Activated gamma-delta T cell treated with anti-CD3 and anti-CD28 coated beads, Interleukin-2, amount 50 U/mL, for 16 hours (primary cell): ENCODE results near the gene TET2.
"Not testable (repeated sequence)": the region's sequence is repeated elsewhere in the genome, so short reads cannot be mapped to it uniquely, and the experiment has no call there.

Source experiments
- DNase-seq: peaks from one replicate; pipeline ENCODE4 v3.0.0-alpha.2; 2020; ENCODE audit warnings: low read depth

The TET2 gene

DNA sequence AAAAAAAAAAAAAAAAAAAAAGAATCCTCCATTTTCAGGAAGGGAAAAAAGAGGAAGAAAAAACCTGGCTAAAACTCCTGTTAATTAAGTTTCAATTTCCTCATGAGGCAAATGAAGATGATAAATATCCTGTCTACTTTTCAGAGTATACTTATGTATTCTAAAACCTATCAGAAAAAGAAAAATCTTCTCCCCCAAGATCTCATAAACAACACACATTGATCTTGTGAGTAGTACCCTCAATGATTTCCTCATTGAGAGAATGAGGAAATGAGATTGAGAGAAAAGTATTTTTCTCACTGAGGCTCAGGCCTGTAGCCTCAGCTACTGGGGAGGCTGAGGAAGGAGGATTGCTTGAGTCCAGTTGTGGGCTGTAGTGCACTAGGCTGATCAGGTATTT lies 146.7 kb downstream of the TET2 start:
- no peak for DNase-seq

DNA sequence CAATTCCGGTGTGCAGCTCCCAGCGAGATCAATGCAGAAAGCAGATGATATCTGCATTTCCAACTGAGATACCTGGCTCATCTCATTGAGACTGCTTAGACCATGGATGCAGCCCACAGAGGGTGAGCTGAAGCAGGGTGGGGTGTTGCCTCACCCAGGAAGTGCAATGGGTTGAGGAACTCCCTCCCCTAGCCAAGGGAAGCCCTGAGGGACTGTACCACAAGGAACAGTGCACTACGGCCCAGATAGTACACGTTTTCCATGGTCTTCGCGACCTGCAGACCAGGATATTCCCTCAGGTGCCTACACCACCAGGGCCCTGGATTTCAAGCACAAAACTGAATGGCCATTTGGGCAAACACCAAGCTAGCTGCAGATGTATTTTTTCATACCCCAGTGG lies 150.0 kb downstream of the TET2 start:
- no peak for DNase-seq

DNA sequence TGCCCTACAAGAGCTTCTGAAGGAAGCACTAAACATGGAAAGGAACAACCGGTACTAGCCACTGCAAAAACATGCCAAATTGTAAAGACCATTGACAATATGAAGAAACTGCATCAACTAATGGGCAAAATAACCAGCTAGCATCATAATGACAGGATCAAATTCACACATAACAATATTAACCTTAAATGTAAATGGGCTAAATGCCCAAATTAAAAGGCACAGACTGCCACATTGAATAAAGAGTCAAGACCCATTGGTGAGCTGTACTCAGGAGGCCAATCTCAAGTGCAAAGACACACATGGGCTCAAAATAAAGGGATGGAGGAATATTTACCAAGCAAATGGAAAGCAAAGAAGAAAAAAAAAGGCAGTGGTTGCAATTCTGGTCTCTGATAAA lies 152.4 kb downstream of the TET2 start:
- not testable (repeated sequence) for DNase-seq

DNA sequence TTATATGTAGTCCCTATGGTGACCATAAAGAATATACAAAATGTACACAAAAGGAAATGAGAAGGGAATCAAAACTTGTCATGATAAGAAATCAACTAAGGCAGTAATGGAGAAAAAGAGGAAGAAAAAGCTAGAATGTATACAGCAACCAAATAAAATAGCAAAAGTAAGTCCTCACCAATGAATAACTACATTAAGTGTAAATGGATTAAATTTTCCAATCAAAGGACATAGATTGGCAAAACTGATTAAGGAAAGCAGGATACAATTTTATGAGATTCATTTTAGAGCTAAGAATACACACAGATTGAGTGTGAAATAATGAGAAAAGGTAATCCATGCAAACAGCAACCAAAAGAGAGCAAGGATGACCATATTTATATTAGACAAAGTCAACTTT lies 157.4 kb downstream of the TET2 start:
- no peak for DNase-seq

DNA sequence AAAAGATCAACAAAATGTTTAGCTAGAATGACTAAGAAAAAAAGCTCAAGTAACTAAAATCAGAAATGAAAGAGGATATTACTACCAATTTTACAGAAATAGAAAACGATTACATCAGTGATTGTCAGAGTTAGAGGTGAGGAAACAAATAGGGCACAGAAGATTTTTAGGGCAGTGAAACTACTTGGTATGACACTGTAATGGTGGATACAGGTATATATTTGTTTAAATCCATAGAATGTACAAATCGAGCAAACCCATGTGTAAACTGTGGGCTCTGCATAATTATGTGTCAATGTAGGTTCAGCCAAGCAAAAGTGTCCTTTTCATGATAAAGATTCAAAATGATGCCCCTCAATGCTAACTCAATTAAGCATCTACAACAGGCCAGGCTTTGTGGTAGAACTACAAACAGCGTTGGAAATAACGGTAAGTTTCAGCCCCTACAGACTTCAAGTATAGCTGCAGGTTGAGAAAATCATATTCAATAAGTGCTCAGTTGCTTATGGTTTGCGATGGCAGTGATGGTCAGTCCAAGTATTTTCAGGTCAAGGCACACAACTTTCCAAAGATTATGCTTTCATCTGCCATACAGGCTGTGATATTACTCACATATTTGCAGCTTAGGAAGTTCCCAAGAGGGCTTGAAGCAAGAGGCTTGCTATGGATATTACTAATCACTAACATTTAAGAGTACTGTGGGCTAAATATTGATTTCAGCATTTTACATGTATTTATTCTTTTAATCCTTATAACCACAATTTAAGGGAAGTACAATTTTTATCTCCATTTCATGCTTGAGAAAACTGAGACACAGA lies 158.6 kb downstream of the TET2 start:
- no peak for DNase-seq

DNA sequence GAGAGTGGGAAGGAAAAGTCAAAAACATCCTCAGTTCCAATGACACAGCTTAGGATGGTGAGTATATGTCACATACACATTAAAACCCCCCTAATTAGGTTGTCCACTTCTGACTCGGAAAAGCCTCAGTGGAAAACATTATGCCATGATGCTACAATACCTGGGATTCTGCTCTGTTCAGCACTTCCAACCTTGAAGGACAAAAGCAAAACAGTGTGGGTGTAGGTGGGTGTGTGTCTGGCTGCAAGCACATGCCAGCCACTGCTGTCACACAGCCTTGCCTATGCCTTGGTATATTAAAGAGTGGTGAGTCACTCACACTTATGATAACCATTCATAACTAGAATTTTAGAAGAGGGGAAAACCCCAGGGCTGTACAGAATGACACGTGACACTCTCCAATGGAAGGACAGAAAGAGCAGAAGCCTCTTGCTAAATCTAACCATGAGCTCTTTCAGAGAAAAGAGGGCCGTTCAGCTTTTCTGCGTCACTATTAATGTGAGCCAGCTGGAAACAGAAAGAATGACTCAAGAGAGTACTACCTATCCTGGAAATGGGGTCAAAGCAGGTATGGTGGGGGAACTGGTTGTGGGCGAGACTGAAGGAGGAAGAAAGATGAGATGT lies 159.6 kb downstream of the TET2 start:
- peak; percentile 31 for DNase-seq

DNA sequence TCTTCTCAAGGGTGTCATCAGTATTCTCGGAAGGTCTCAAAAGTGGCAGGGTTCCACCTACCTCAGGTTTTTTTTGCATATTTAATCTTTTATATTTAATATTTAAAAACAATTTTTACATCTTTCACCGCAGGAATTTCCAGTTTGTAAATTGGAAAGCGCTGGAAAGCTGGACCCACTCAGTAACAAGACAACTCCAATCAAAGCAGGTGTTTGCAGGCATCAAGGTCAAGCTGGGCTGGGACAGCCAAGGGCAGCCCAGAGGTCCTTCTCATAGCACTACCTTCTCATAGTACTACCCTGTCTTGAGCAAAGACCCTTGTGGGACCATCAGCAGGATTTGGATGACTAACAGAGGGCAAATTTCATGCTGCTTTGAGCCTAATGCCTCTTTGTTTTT lies 160.1 kb downstream of the TET2 start:
- no peak for DNase-seq

DNA sequence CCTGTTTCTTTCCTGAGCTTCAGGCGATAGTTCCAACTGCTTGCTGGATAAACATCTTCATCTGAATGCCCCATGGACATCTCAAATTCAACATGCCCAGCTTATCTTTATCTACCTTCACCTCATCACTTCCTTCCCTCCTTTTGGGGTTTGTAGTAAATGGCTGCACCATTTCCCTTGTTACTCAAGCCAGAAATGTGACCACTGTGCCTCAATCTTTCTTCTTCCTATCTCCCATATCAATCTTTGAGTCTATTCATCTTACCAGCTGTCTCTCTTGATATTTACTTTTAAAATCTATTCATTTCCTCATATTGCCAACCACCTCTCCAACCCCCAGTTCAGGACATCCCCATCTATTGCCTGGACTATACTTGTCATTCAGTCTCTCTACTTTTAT lies 171.8 kb downstream of the TET2 start:
- no peak for DNase-seq

DNA sequence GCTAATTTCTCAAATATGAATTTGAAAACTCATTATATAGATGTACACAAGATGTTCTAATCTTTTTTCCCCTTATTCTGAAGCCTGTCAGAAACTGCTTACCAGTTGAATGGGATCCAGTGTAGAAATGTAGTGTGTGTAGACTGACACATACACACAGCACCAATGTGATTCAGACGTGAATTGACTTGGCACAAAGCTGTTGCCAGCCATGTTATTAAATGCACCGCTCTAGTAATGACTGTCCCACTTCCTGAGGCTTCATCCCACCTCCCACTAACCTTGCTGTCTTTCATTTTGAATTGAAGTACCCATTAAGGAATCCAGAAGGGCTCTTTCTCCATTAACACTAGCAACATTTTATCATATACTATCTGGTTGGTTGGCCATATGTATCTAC lies 180.5 kb downstream of the TET2 start:
- no peak for DNase-seq

DNA sequence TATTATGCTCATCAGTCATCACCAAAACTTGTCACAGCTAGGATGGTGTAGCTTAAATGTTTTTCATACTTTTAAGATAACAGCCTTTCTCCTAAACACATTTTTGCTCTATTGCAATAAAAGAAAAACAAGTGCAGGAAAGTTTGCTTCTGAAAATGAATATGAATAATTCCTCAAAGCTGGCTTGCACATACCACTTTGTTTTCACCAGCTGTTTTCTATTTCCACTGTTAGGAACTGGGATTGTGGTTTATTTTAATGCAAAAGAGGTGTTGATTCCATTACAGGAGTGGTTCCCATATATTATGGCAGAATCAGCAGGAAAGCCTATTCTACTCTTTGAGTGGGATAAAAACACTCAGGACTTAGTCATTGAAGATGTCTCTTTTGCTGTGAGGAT lies 181.3 kb downstream of the TET2 start:
- DNase-seq = no peak

DNA sequence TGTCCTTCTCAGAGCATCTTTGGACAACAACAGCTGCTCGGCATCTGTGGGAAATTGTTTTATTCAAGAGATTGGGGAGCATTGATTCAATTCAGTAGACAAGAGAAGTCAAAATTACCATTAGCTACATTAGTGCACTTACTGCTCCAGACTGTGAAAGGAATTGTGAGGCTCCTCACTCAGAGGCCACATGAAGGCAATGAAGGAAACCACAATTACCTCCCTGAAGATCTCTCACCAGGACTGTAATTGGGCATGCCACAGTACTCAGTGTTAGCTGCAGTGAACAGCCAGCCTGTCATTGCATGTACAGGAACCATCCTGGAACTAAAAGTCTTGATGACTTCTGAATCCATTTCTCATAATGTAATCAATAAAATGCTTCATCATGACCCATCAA lies 182.4 kb downstream of the TET2 start:
- no peak for DNase-seq
